Dendritic cell treated with granulocyte-macrophage colony-stimulating factor and Interleukin-4, amounts not matched to agents 40 ng/mL and 50 ng/mL, for 4 days (primary cell): ENCODE results near the gene ABAT.
A peak's percentile ranks its signal among the peaks of the same experiment; 100 is the strongest.

Source experiments
- H3K27ac Mint-ChIP-seq: one replicate; pipeline ENCODE4 v1.8.0; 2022; ENCODE audit warnings: mild to moderate bottlenecking, mixed read lengths
- H3K27me3 Mint-ChIP-seq: one replicate; pipeline ENCODE4 v1.8.0; 2022; ENCODE audit warnings: mild to moderate bottlenecking, mixed read lengths
- H3K36me3 Mint-ChIP-seq: one replicate; pipeline ENCODE4 v1.8.0; 2022; ENCODE audit warnings: low read depth, mixed read lengths
- H3K4me1 Mint-ChIP-seq: one replicate; pipeline ENCODE4 v1.8.0; 2022; ENCODE audit warnings: low read depth, mixed read lengths
- H3K4me3 Mint-ChIP-seq: one replicate; pipeline ENCODE4 v1.8.0; 2022; ENCODE audit warnings: mild to moderate bottlenecking, moderate library complexity, mixed read lengths
- H3K9me3 Mint-ChIP-seq: one replicate; pipeline ENCODE4 v1.8.0; 2022; ENCODE audit warnings: mixed read lengths
- intact Hi-C: fragments of 100-400 bp; cut with micrococcal nuclease; formaldehyde crosslinking; loops from one replicate; pipeline ENCODE4 v1.15.0; 2022

Gene ABAT

GRCh38 chr16:8661703-8662102 is 12.7 kb upstream of the ABAT start:
- peaks cover 5% of the 10 kb centered on the region for H3K4me1 Mint-ChIP-seq
- H3K4me3 Mint-ChIP-seq: no peak overlapping the region
- no peaks in the 10 kb centered on the region for H3K27me3 Mint-ChIP-seq
- H3K27ac Mint-ChIP-seq: no peak overlapping the region
- H3K36me3 Mint-ChIP-seq: peaks cover 86% of the 10 kb centered on the region
- intact Hi-C loops: loop anchor here (5.0 kb wide), 1 partner anchor 221 kb away; the partner anchor contains the start of gene LITAFD
- no peaks in the 10 kb centered on the region for H3K9me3 Mint-ChIP-seq

GRCh38 chr16:8663192-8664089 is 11.0 kb upstream of the ABAT start:
- Mint-ChIP-seq H3K4me3 (no peak overlapping the region), H3K9me3 (no peaks in the 10 kb centered on the region), H3K27ac (no peak overlapping the region), H3K4me1 (peaks cover 5% of the 10 kb centered on the region), H3K36me3 (peaks cover 95% of the 10 kb centered on the region), H3K27me3 (no peaks in the 10 kb centered on the region)
- intact Hi-C loops: loop anchor here (5.0 kb wide), 1 partner anchor 219 kb away; the partner anchor contains the start of gene LITAFD

GRCh38 chr16:8665529-8665928 is 8.9 kb upstream of the ABAT start:
- Mint-ChIP-seq H3K4me1 (peaks cover 2% of the 10 kb centered on the region), H3K4me3 (no peak overlapping the region), H3K27ac (no peak overlapping the region), H3K36me3 (peaks cover 96% of the 10 kb centered on the region), H3K27me3 (no peaks in the 10 kb centered on the region), H3K9me3 (no peaks in the 10 kb centered on the region)
- intact Hi-C loops: no loop called here

- H3K27me3 Mint-ChIP-seq: no peaks in the 10 kb centered on the region
- no peak overlapping the region for H3K27ac Mint-ChIP-seq
- no peak overlapping the region for H3K4me3 Mint-ChIP-seq
- no peaks in the 10 kb centered on the region for H3K9me3 Mint-ChIP-seq
- peaks cover 90% of the 10 kb centered on the region for H3K36me3 Mint-ChIP-seq
- H3K4me1 Mint-ChIP-seq: no peaks in the 10 kb centered on the region
- intact Hi-C loops: no loop called here
Observed at GRCh38 chr16:8667492-8667891, 6.9 kb upstream of the ABAT start.

- no peaks in the 10 kb centered on the region for H3K4me1 Mint-ChIP-seq
- peaks cover 84% of the 10 kb centered on the region for H3K36me3 Mint-ChIP-seq
- H3K4me3 Mint-ChIP-seq: no peak overlapping the region
- H3K27ac Mint-ChIP-seq: no peak overlapping the region
- no peaks in the 10 kb centered on the region for H3K9me3 Mint-ChIP-seq
- H3K27me3 Mint-ChIP-seq: no peaks in the 10 kb centered on the region
- intact Hi-C loops: no loop called here
Observed at GRCh38 chr16:8668113-8668512, 6.3 kb upstream of the ABAT start.

GRCh38 chr16:8669481-8669880 is 4.9 kb upstream of the ABAT start:
- H3K36me3 Mint-ChIP-seq: peaks cover 71% of the 10 kb centered on the region
- no peak overlapping the region for H3K4me3 Mint-ChIP-seq
- no peaks in the 10 kb centered on the region for H3K9me3 Mint-ChIP-seq
- no peak overlapping the region for H3K27ac Mint-ChIP-seq
- H3K27me3 Mint-ChIP-seq: no peaks in the 10 kb centered on the region
- H3K4me1 Mint-ChIP-seq: peaks cover 5% of the 10 kb centered on the region
- intact Hi-C loops: no loop called here

- intact Hi-C loops: no loop called here
- Mint-ChIP-seq H3K4me3 (no peak overlapping the region), H3K4me1 (peaks cover 11% of the 10 kb centered on the region), H3K36me3 (peaks cover 65% of the 10 kb centered on the region), H3K9me3 (no peaks in the 10 kb centered on the region), H3K27ac (no peak overlapping the region), H3K27me3 (peaks cover 1% of the 10 kb centered on the region)
Observed at GRCh38 chr16:8670014-8670560, 4.3 kb upstream of the ABAT start.

- peak overlapping the region; percentile 77 for H3K27ac Mint-ChIP-seq
Observed at GRCh38 chr16:8673611-8674412, 605 bp upstream of the ABAT start.

GRCh38 chr16:8675183-8676159 is 1.1 kb downstream of the ABAT start:
- Mint-ChIP-seq H3K4me1 (peaks cover 29% of the 10 kb centered on the region), H3K27ac (peak overlapping the region; percentile 77), H3K4me3 (peak overlapping the region; percentile 87), H3K9me3 (peaks cover 12% of the 10 kb centered on the region), H3K27me3 (peaks cover 4% of the 10 kb centered on the region), H3K36me3 (peaks cover 32% of the 10 kb centered on the region)
- intact Hi-C loops: loop anchor here (2.0 kb wide), 1 partner anchor 121 kb away; the partner anchor contains the start of genes PMM2 and TMEM186

More at GRCh38 chr16:8673611-8674412, 605 bp upstream of the ABAT start:
- intact Hi-C loops: loop anchor here (2.0 kb wide), 1 partner anchor 123 kb away; the partner anchor contains the start of genes PMM2 and TMEM186
- Mint-ChIP-seq H3K27me3 (peaks cover 4% of the 10 kb centered on the region), H3K36me3 (peaks cover 34% of the 10 kb centered on the region), H3K9me3 (no peaks in the 10 kb centered on the region), H3K4me1 (peaks cover 22% of the 10 kb centered on the region), H3K4me3 (peak overlapping the region; percentile 87)

GRCh38 chr16:8676160-8676547 is 1.7 kb downstream of the ABAT start:
- Mint-ChIP-seq H3K27ac (no peak overlapping the region), H3K36me3 (peaks cover 29% of the 10 kb centered on the region), H3K4me1 (peaks cover 29% of the 10 kb centered on the region), H3K4me3 (no peak overlapping the region), H3K27me3 (peaks cover 4% of the 10 kb centered on the region), H3K9me3 (peaks cover 12% of the 10 kb centered on the region)
- intact Hi-C loops: no loop called here

GRCh38 chr16:8676737-8677375 is 2.4 kb downstream of the ABAT start:
- Mint-ChIP-seq H3K4me1 (peaks cover 29% of the 10 kb centered on the region), H3K27ac (no peak overlapping the region), H3K9me3 (peaks cover 12% of the 10 kb centered on the region), H3K27me3 (peaks cover 4% of the 10 kb centered on the region), H3K4me3 (no peak overlapping the region), H3K36me3 (peaks cover 29% of the 10 kb centered on the region)
- intact Hi-C loops: no loop called here

- peaks cover 29% of the 10 kb centered on the region for H3K4me1 Mint-ChIP-seq
- H3K27me3 Mint-ChIP-seq: peaks cover 4% of the 10 kb centered on the region
- intact Hi-C loops: no loop called here
- no peak overlapping the region for H3K27ac Mint-ChIP-seq
- H3K4me3 Mint-ChIP-seq: no peak overlapping the region
- H3K36me3 Mint-ChIP-seq: peaks cover 22% of the 10 kb centered on the region
- H3K9me3 Mint-ChIP-seq: peaks cover 12% of the 10 kb centered on the region
Observed at GRCh38 chr16:8677481-8677880, 3.1 kb downstream of the ABAT start.
